Measurements from ENCODE around the gene CEP97.
"Not testable (repeated sequence)": the region's sequence is repeated elsewhere in the genome, so short reads cannot be mapped to it uniquely, and the experiment has no call there.

DNA sequence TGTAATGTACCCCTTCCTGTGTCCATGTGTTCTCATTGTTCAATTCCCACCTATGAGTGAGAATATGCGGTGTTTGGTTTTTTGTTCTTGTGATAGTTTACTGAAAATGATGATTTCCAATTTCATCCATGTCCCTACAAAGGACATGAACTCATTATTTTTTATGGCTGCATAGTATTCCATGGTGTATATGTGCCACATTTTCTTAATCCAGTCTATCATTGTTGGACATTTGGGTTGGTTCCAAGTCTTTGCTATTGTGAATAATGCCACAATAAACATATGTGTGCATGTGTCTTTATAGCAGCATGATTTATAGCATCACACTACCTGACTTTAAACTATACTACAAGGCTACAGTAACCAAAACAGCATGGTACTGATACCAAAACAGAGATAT, 21.5 kb downstream of the CEP97 start:
- TF ChIP-seq, protein P1, sequence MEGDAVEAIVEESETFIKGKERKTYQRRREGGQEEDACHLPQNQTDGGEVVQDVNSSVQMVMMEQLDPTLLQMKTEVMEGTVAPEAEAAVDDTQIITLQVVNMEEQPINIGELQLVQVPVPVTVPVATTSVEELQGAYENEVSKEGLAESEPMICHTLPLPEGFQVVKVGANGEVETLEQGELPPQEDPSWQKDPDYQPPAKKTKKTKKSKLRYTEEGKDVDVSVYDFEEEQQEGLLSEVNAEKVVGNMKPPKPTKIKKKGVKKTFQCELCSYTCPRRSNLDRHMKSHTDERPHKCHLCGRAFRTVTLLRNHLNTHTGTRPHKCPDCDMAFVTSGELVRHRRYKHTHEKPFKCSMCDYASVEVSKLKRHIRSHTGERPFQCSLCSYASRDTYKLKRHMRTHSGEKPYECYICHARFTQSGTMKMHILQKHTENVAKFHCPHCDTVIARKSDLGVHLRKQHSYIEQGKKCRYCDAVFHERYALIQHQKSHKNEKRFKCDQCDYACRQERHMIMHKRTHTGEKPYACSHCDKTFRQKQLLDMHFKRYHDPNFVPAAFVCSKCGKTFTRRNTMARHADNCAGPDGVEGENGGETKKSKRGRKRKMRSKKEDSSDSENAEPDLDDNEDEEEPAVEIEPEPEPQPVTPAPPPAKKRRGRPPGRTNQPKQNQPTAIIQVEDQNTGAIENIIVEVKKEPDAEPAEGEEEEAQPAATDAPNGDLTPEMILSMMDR (IDR thresholded peaks at IDR 0.05) = not testable (repeated sequence)
- TF ChIP-seq POLR2A (IDR thresholded peaks at IDR 0.05); POLR2AphosphoS5 (IDR thresholded peaks at IDR 0.05); EP300 (IDR thresholded peaks at IDR 0.05; ENCODE audit: low read depth): not testable (repeated sequence)
